GM19025 (cell line): ENCODE results near the gene ARID5B.

Source experiments
- ATAC-seq: cut with Tn5 transposase; IDR thresholded peaks from one replicate; pipeline ENCODE4 v1.9.1; 2021; ENCODE audit warnings: mild to moderate bottlenecking, low read depth, moderate library complexity; ENCODE audit not compliant: unreplicated experiment

The ARID5B gene

DNA sequence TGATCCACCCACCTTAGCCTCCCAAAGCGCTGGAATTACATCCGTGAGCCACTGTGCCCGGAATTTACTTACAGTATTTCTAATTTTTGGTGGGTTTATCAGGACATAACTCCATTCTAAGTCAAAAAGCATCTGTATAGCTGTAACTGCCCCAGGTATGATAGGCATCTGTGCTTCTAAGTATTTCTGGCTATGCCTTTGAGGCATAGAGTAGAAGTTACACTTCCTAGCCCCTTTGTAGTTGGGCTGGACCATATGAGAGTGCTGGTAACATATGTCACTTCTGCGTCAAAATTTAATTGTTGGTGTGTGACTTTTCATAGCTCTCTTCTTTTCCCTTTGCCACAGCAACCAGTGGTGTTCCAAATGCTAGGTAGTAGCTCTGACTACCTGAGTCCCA lies 213.8 kb downstream of the ARID5B start:
- no peak for ATAC-seq

DNA sequence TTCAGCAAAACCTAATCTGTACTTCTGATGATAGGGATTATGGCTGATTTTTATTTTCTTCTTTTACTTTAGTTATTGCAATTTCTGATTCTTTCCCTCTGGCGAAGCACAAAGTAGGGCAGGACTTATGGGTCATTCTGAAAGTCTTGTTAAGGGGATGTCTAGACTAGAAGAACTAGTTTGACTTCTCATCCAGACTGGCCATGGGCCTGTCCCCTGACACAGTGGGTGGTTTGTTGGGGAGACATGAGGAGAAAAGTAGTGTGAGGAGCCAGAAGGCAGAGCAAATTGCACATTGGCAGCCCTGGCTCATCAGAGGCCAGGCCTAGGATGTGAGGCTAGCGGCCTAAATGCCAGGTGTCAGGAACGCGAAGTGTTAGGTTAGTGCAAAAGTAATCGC lies 214.3 kb downstream of the ARID5B start:
- no peak for ATAC-seq

DNA sequence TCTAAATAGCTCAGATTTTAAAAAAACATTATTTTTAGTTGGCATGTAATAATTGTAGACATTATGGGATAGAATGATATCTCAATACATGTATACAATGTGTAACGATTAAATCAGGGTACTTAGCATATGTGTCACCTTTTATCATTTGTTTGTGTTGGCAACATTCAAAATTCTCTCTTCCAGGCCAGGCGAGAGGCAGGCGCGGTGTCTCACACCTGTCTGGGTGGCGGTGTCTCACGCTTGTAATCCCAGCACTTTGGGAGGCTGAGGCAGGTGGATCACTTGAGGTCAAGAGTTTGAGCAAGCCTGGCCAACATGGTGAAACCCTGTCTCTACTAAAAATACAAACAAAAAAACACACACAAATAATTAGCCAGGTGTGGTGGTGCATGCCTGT lies 215.4 kb downstream of the ARID5B start:
- ATAC-seq = no peak

DNA sequence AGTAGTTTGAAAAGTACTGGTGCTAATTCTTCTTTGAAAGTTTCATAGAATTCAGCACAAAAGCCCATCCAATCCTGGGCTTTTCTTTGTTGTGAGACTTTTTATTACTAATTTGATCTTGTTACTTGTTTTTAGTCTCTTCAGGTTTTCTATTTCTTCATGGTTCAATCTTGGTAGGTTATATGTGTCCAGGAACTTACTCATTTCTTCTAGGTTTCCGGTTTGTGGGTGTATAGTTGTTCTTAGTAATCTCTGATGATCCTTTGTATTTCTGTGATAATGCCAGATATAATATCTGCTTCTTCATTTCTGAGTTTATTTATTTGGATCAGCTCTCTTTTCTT lies 219.7 kb downstream of the ARID5B start:
- no peak for ATAC-seq

DNA sequence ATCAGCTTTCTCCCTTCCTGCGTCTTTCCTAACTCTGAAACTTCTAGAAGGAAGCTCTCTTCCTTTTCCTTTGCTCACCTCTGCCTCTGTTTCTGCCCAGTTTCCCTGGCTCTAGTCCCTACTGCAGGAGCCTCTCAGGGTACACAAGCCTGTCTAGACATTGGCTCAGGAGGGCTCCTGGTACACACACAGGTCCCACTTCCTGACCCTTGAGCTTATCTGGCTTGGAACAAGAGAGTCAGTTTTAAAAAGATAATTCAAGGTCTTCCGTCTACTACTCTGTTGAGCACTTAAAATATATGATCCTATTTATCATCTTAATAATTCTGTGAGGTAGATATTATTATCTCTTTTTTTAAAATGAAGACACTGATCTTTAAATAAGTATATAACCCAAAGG lies 226.5 kb downstream of the ARID5B start:
- ATAC-seq = no peak

GRCh38 chr10:62130948-62131347 lies 229.4 kb downstream of the ARID5B start:
- ATAC-seq = no peak

DNA sequence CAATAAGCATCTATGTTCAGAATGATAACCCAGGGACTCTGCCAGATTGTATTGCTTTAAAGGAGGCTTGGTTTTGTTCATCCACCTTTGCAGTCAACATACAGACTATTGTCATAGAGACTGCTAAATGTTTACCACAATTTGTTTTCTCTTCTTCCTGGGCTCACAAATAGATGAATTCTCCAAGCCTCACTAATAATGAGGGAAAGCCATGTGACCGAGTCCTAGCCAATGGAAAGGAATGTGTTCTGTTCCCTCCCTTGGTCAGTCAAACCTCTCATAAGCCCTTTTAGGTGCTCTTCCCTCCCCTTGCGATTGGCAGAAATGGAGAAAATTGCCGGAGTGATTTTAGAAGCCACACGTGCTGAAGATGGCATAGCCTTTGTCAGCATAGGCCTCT lies 230.2 kb downstream of the ARID5B start:
- no peak for ATAC-seq

DNA sequence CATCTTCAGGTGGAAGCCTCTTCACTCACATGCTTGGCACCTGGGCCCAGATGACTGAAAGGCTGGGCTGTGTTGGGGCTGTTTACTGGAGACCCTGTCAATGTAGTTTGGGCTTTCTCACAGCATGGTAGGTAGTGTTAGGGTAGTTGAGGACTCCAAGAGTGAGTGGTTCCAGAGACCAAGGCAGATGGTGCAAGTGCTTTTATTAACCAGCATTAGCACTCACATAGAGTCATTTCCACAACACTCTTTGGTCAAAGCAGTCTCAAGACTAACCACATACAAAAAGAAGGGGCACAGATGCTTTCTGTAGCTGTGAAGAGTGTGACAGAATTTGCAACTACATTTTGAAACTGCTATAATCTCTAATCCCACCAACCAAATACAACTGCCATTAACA lies 232.1 kb downstream of the ARID5B start:
- peak; percentile 97 for ATAC-seq

DNA sequence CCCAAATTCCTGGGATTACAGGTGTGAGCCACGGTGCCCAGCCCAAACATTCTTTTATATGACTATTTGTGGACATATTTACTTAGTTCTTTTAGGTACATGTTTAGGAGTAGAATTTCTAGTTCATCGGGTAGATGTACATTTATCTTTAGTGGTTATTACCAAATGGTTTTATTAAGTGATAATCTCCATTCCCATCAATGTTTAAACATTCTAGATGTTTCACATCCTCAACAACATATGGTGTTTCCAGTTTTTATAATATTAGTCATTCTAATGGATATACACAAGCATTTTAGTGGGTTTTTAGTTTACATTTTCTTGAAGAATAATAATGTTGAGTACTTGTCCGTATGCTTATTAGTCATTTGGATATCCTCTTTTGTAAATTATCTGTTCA lies 235.4 kb downstream of the ARID5B start:
- no peak for ATAC-seq
